PC-9 (cell line): ENCODE results near the gene DFFA.

ENCODE experiments used
- CTCF ChIP-seq: fragments of 200-600 bp; sonication (generic); conservative IDR thresholded peaks from 2 replicates; pipeline ENCODE4 v1.6.1; 2017; ENCODE audit warnings: mixed run types, antibody characterized with exemption, mild to moderate bottlenecking, moderate library complexity
- EZH2 ChIP-seq: fragments of 200-600 bp; sonication (generic); IDR thresholded peaks from 2 replicates; pipeline ENCODE4 v1.8.0; 2017; ENCODE audit warnings: antibody characterized with exemption, low read depth

GRCh38 chr1:10473145-10473765, 926 bp upstream of the DFFA start:
- TF ChIP-seq CTCF (no peak), EZH2 (no peak)
